ENCODE measurements around the gene GJA5.

The GJA5 gene

GRCh38 chr1:147729315-147729714 lies 31.1 kb downstream of the GJA5 start:
- DNase-seq (ENCODE audit: low spot score) = no peak

- no peak for DNase-seq (ENCODE audit: low spot score)
Measured at GRCh38 chr1:147726168-147726567, 34.2 kb downstream of the GJA5 start.

GRCh38 chr1:147725685-147726084 lies 34.7 kb downstream of the GJA5 start:
- DNase-seq (ENCODE audit: low spot score) = no peak

GRCh38 chr1:147723691-147724323 lies 36.6 kb downstream of the GJA5 start:
- peak; percentile 46 for DNase-seq (ENCODE audit: low spot score)

GRCh38 chr1:147722124-147722523 lies 38.3 kb downstream of the GJA5 start:
- no peak for DNase-seq (ENCODE audit: low spot score)

GRCh38 chr1:147721716-147722115 lies 38.7 kb downstream of the GJA5 start:
- DNase-seq (ENCODE audit: low spot score) = no peak

GRCh38 chr1:147720557-147720956 lies 39.8 kb downstream of the GJA5 start:
- DNase-seq (ENCODE audit: low spot score) = no peak

GRCh38 chr1:147719711-147720225 lies 40.6 kb downstream of the GJA5 start:
- DNase-seq (ENCODE audit: low spot score) = no peak

- DNase-seq (ENCODE audit: low spot score) = peak; percentile 28
Measured at GRCh38 chr1:147719029-147719698, 41.2 kb downstream of the GJA5 start.

- DNase-seq (ENCODE audit: low spot score) = no peak
Measured at GRCh38 chr1:147717706-147718097, 42.7 kb downstream of the GJA5 start.

GRCh38 chr1:147717051-147717705 lies 43.2 kb downstream of the GJA5 start:
- DNase-seq (ENCODE audit: low spot score) = no peak

GRCh38 chr1:147712605-147713004 lies 47.8 kb downstream of the GJA5 start:
- DNase-seq (ENCODE audit: low spot score) = no peak
